ENCODE results near the gene EPHA6. TPM values are rescaled to one million over a fixed set of nuclear protein-coding genes. Genes with fewer than 3 reads are reported as not detected.

Gene EPHA6
- total and polyA plus RNA-seq, 7 donors = 0.58 to 53.5 (median 45.4) TPM; not detected in 2

- no peaks in the 10 kb centered on the region for H3K27me3 ChIP-seq
- no peaks in the 10 kb centered on the region for H3K9me3 ChIP-seq
- H3K36me3 ChIP-seq = no peaks in the 10 kb centered on the region
- no peak overlapping the region for H3K27ac ChIP-seq
- WGBS, 2 donors = 48 to 74% methylated on average over 1 of the region's 1 CpG
- H3K4me1 ChIP-seq = peaks cover 0 to 5% (median 0%) of the 10 kb centered on the region in 4 donors
- DNase-seq = no peak
- intact Hi-C loops (cut with DNase I) = no loop called here
- H3K4me3 ChIP-seq = no peak overlapping the region
- TF ChIP-seq POLR2A (IDR thresholded peaks at IDR 0.05) (no peak), EP300 (IDR thresholded peaks at IDR 0.05) (no peak), POLR2AphosphoS5 (IDR thresholded peaks at IDR 0.05) (no peak)
- TF ChIP-seq, protein P1, sequence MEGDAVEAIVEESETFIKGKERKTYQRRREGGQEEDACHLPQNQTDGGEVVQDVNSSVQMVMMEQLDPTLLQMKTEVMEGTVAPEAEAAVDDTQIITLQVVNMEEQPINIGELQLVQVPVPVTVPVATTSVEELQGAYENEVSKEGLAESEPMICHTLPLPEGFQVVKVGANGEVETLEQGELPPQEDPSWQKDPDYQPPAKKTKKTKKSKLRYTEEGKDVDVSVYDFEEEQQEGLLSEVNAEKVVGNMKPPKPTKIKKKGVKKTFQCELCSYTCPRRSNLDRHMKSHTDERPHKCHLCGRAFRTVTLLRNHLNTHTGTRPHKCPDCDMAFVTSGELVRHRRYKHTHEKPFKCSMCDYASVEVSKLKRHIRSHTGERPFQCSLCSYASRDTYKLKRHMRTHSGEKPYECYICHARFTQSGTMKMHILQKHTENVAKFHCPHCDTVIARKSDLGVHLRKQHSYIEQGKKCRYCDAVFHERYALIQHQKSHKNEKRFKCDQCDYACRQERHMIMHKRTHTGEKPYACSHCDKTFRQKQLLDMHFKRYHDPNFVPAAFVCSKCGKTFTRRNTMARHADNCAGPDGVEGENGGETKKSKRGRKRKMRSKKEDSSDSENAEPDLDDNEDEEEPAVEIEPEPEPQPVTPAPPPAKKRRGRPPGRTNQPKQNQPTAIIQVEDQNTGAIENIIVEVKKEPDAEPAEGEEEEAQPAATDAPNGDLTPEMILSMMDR (IDR thresholded peaks at IDR 0.05) = no peak
Measured at GRCh38 chr3:97691354-97691753, 877.0 kb downstream of the EPHA6 start.

DNA sequence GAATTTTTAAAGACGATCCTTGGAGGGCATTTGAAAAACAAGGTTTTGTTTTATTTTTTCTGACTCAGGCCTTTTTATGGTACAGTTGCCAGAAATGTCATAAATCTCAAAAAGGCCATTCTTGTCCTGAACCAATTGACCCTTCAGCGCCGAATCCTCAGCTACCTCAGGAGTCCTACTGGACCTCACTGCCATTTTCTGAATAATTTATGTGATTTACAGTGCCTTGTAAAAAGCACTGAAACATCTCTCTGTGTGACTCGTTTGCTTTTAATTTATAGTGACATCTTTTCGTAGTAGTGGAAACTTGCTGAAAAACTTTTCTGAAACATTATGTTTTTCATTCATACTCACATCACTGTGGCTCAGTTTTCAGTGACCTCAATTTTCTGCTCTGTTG lies 878.0 kb downstream of the EPHA6 start:
- 58 to 67% methylated on average over 5 of the region's 5 CpGs for WGBS, 2 donors

DNA sequence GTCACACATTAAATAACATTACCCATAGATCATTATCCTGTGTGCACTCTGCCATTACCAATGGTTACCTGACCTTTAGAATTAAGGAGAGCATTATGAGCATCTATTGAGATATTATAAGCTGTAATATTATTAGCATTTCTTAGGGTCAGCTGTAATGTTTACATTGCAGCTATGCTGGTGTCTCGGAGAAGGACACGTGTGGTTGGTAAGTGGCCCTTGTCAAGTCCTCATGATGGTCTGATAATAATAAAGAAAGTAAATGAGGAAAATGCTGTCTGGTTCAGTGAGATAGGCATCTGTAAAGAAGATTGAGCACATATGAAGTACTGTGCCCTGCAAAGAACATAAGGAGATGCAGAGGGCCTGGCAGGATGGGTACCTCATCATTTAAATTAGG lies 878.4 kb downstream of the EPHA6 start:
- no peak for TF ChIP-seq POLR2AphosphoS5 (IDR thresholded peaks at IDR 0.05)
- TF ChIP-seq POLR2A (IDR thresholded peaks at IDR 0.05) = no peak
- no peak for TF ChIP-seq EP300 (IDR thresholded peaks at IDR 0.05)
- WGBS, 2 donors = 78% methylated on average over 2 of the region's 2 CpGs
- intact Hi-C loops (cut with DNase I) = no loop called here
- Histone ChIP-seq H3K9me3 (no peaks in the 10 kb centered on the region), H3K4me3 (no peak overlapping the region), H3K27ac (no peak overlapping the region), H3K27me3 (no peaks in the 10 kb centered on the region), H3K36me3 (no peaks in the 10 kb centered on the region), H3K4me1 (no peaks in the 10 kb centered on the region)
- DNase-seq = no peak

More for the DNA sequence above, 878.0 kb downstream of the EPHA6 start:
- DNase-seq = no peak
- H3K9me3 ChIP-seq = no peaks in the 10 kb centered on the region
- no peaks in the 10 kb centered on the region for H3K27me3 ChIP-seq
- no peaks in the 10 kb centered on the region for H3K4me1 ChIP-seq
- H3K4me3 ChIP-seq = no peak overlapping the region
- H3K36me3 ChIP-seq = no peaks in the 10 kb centered on the region
- no peak overlapping the region for H3K27ac ChIP-seq
- intact Hi-C loops (cut with DNase I) = no loop called here
- TF ChIP-seq POLR2AphosphoS5 (IDR thresholded peaks at IDR 0.05) = no peak
- TF ChIP-seq, protein P1 (IDR thresholded peaks at IDR 0.05) = no peak
- TF ChIP-seq POLR2A (IDR thresholded peaks at IDR 0.05) = no peak
- TF ChIP-seq EP300 (IDR thresholded peaks at IDR 0.05) = no peak

DNA sequence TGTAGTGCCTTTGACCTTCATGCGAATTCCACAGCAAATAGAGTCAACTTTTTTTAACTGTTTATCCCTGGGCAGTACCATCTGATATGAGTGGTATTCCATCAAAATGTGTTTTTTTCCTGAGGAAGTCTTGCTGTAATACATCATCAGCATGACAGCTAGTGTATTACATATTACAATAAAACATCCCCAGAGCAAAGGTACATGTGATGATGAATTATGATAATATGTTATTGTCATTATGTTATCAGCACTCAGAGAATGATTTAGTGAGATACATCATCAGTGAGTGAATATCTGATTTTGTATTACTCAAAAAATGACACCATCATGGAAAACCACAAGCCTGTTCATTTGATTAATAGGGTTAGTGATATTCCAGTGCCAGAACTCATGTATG lies 880.5 kb downstream of the EPHA6 start:
- no peak overlapping the region for H3K27ac ChIP-seq
- DNase-seq = no peak
- 82 to 90% methylated on average over 1 of the region's 1 CpG for WGBS, 2 donors
- intact Hi-C loops (cut with DNase I) = no loop called here
- H3K4me3 ChIP-seq = no peak overlapping the region
- H3K9me3 ChIP-seq = no peaks in the 10 kb centered on the region
- TF ChIP-seq EP300 (IDR thresholded peaks at IDR 0.05) (no peak), POLR2A (IDR thresholded peaks at IDR 0.05) (no peak), POLR2AphosphoS5 (IDR thresholded peaks at IDR 0.05) (no peak)
- TF ChIP-seq, protein P1 (IDR thresholded peaks at IDR 0.05) = no peak
- no peaks in the 10 kb centered on the region for H3K36me3 ChIP-seq
- no peaks in the 10 kb centered on the region for H3K27me3 ChIP-seq
- peaks cover 0 to 5% (median 0%) of the 10 kb centered on the region in 4 donors for H3K4me1 ChIP-seq

- no peak overlapping the region for H3K27ac ChIP-seq
- 35 to 56% methylated on average over 5 of the region's 5 CpGs for WGBS, 2 donors
- no peak for TF ChIP-seq POLR2A (IDR thresholded peaks at IDR 0.05)
- no peak for TF ChIP-seq EP300 (IDR thresholded peaks at IDR 0.05)
- TF ChIP-seq, protein P1 (IDR thresholded peaks at IDR 0.05) = no peak
- TF ChIP-seq POLR2AphosphoS5 (IDR thresholded peaks at IDR 0.05) = no peak
- H3K27me3 ChIP-seq = no peaks in the 10 kb centered on the region
- no peak for DNase-seq
- no peaks in the 10 kb centered on the region for H3K36me3 ChIP-seq
- peaks cover 0 to 5% (median 0%) of the 10 kb centered on the region in 4 donors for H3K4me1 ChIP-seq
- H3K9me3 ChIP-seq = no peaks in the 10 kb centered on the region
- no peak overlapping the region for H3K4me3 ChIP-seq
- intact Hi-C loops (cut with DNase I) = no loop called here
Measured at GRCh38 chr3:97698691-97699090, 884.3 kb downstream of the EPHA6 start.
